ENCODE results near the gene ESR2. TPM values are rescaled to one million over a fixed set of nuclear protein-coding genes. Genes with fewer than 3 reads are reported as not detected.

The ESR2 gene
- total RNA-seq, 1 experiment from 2014 or later, result 0.15 TPM

DNA sequence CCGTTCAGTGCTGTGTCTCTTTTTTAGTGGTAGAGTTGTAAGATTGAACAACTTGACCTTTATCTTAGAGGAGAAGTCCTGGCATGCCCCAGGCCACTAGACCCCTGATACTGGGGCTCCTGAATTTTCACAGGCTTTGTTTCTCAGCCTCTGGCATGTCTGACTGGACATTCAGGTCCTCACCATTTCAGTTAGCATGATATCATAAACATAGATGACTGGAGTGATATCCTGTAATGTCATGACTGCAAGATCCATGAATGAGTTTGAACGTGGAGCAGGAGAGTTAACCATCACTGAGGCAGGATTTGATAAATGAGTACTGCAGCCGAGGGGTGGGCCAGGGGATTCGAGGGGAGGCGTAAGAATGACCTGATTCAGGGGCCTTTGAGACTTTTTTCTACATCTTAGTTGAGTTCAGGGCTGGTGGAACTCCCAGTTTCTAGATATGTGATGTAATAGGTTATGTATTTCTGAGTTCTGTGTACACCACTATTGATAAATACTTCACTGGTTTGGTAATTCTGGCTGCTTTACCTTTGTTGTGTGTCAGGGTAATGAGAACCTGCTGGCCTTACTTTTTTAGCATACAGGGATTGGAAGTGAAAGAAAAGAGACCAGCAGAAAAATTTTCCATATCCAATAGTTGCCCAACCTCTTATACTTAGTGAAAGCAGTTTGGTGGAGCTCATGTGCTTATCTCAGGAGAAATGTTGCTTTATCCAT is 224.4 kb downstream of the ESR2 start:
- Histone ChIP-seq H4K8ac (replicated peaks; ENCODE audit: insufficient read length, low read depth, low read length) (no peak overlapping the region), H2AK5ac (ENCODE audit: insufficient read length, low read length) (no peak overlapping the region), H3K23me2 (ENCODE audit: insufficient read length, low read depth, low read length, poor library complexity, severe bottlenecking) (no peaks in the 10 kb centered on the region), H2BK12ac (ENCODE audit: insufficient read length, low read depth, low read length) (no peak overlapping the region), H3K56ac (ENCODE audit: insufficient read length, low read depth, low read length) (no peak overlapping the region), H3K27ac (ENCODE audit: insufficient read length, low read depth, low read length) (no peak overlapping the region), H3K4ac (ENCODE audit: low read depth, low read length) (no peak overlapping the region), H2BK20ac (ENCODE audit: low read depth, low read length, poor library complexity, severe bottlenecking) (no peak overlapping the region), H2BK120ac (ENCODE audit: low read depth, low read length, poor library complexity, severe bottlenecking) (no peak overlapping the region), H3K18ac (ENCODE audit: insufficient read length, low read depth, low read length) (no peak overlapping the region), H2BK15ac (ENCODE audit: low read depth, low read length) (no peak overlapping the region), H3K79me2 (ENCODE audit: insufficient read depth, low read length) (no peaks in the 10 kb centered on the region), H3K9me3 (ENCODE audit: control insufficient read depth, low read depth, low read length) (no peaks in the 10 kb centered on the region), H2AFZ (ENCODE audit: low read length) (no peak overlapping the region), H3K4me2 (ENCODE audit: insufficient read depth, insufficient read length, low read length) (no peak overlapping the region), H3K4me1 (ENCODE audit: insufficient read depth, low read length) (no peaks in the 10 kb centered on the region), H3K23ac (ENCODE audit: insufficient read length, low read depth, low read length) (no peak overlapping the region), H3T11ph (ENCODE audit: low read length) (no peak overlapping the region), H2BK5ac (ENCODE audit: insufficient read length, low read length) (no peak overlapping the region), H3K9ac (ENCODE audit: extremely low read depth, insufficient read length, low read length) (no peak overlapping the region), H4K91ac (ENCODE audit: insufficient read length, low read depth, low read length) (no peak overlapping the region), H4K5ac (ENCODE audit: insufficient read length, low read depth, low read length) (no peak overlapping the region), H3K79me1 (ENCODE audit: insufficient read depth, low read depth, low read length, poor library complexity, severe bottlenecking) (no peaks in the 10 kb centered on the region), H3K14ac (ENCODE audit: insufficient read depth, low read length) (no peak overlapping the region), H4K20me1 (ENCODE audit: control insufficient read depth, insufficient read depth, insufficient read length) (no peaks in the 10 kb centered on the region), H3K27me3 (ENCODE audit: insufficient read depth, low read length) (no peaks in the 10 kb centered on the region)
- Mint-ChIP-seq H3K4me1 (peaks cover 2 to 5% of the 10 kb centered on the region in 2 experiments), H3K9me3 (no peaks in the 10 kb centered on the region), H3K4me3 (no peak overlapping the region), H3K36me3 (ENCODE audit: insufficient read depth in 1 of 3, low read depth in 3 of 3) (peaks cover 8 to 32% (median 32%) of the 10 kb centered on the region in 3 experiments), H3K27ac (peak overlapping the region in 2 of 3 experiments; percentile 15 to 17; a peak in 3 of 7 replicates), H3K27me3 (ENCODE audit: low read depth) (no peaks in the 10 kb centered on the region)
- TF ChIP-seq, protein P1, sequence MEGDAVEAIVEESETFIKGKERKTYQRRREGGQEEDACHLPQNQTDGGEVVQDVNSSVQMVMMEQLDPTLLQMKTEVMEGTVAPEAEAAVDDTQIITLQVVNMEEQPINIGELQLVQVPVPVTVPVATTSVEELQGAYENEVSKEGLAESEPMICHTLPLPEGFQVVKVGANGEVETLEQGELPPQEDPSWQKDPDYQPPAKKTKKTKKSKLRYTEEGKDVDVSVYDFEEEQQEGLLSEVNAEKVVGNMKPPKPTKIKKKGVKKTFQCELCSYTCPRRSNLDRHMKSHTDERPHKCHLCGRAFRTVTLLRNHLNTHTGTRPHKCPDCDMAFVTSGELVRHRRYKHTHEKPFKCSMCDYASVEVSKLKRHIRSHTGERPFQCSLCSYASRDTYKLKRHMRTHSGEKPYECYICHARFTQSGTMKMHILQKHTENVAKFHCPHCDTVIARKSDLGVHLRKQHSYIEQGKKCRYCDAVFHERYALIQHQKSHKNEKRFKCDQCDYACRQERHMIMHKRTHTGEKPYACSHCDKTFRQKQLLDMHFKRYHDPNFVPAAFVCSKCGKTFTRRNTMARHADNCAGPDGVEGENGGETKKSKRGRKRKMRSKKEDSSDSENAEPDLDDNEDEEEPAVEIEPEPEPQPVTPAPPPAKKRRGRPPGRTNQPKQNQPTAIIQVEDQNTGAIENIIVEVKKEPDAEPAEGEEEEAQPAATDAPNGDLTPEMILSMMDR (conservative IDR thresholded peaks at IDR 0.05), result no peak
- no peak for DNase-seq
- no CpG with 5 or more reads among the region's 5 CpGs for WGBS (ENCODE audit: extremely low coverage, insufficient read length, low lambda C conversion rate)
